Activated naive CD4-positive, alpha-beta T cell treated with anti-CD3 and anti-CD28 coated beads, Interleukin-2, amount 50 U/mL, for 24 hours (primary cell): Measurements from ENCODE around the gene ADIG.
A peak's percentile ranks its signal among the peaks of the same experiment; 100 is the strongest.

Experiments used
- H3K27ac Mint-ChIP-seq: one replicate; pipeline ENCODE4 v1.8.0; 2021; ENCODE audit warnings: mild to moderate bottlenecking, mixed read lengths
- H3K27me3 Mint-ChIP-seq: one replicate; pipeline ENCODE4 v1.8.0; 2021; ENCODE audit warnings: mixed read lengths
- H3K36me3 Mint-ChIP-seq: one replicate; pipeline ENCODE4 v1.8.0; 2021; ENCODE audit warnings: mixed read lengths
- H3K4me1 Mint-ChIP-seq: one replicate; pipeline ENCODE4 v1.8.0; 2021; ENCODE audit warnings: mixed read lengths
- H3K4me3 Mint-ChIP-seq: one replicate; pipeline ENCODE4 v1.8.0; 2021; ENCODE audit warnings: mild to moderate bottlenecking, mixed read lengths
- H3K9me3 Mint-ChIP-seq: one replicate; pipeline ENCODE4 v1.8.0; 2021; ENCODE audit warnings: mixed read lengths

The ADIG gene

DNA sequence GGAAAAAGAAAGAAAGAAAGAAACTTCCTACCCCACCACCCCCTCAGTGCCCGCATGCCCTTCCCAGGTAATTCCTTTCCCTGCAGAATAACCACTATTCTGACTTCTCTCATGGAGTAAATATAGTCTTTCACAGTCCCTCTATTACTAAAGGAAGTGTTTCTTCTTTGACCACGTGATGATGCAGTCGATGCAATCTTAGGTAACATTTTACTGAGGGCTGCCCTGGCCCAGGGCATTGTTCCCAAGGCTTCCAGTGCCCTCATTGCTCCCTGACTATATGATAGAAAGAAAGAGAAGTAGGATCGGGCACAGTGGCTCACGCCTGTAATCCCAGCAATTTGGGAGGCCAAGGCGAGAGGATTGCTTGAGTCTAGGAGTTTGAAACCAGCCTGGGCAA is 49.7 kb downstream of the ADIG start:
- Mint-ChIP-seq H3K27ac (peak overlapping the region; percentile 9), H3K27me3 (no peaks in the 10 kb centered on the region), H3K4me3 (no peak overlapping the region), H3K9me3 (no peaks in the 10 kb centered on the region), H3K4me1 (peaks cover 4% of the 10 kb centered on the region), H3K36me3 (no peaks in the 10 kb centered on the region)

- peaks cover 4% of the 10 kb centered on the region for H3K4me1 Mint-ChIP-seq
- no peak overlapping the region for H3K4me3 Mint-ChIP-seq
- H3K27me3 Mint-ChIP-seq: no peaks in the 10 kb centered on the region
- no peak overlapping the region for H3K27ac Mint-ChIP-seq
- no peaks in the 10 kb centered on the region for H3K9me3 Mint-ChIP-seq
- no peaks in the 10 kb centered on the region for H3K36me3 Mint-ChIP-seq
These were observed 50.4 kb downstream of the ADIG start for GRCh38 chr20:38631155-38632022.

GRCh38 chr20:38633577-38634093 is 52.6 kb downstream of the ADIG start:
- H3K27me3 Mint-ChIP-seq: peaks cover 4% of the 10 kb centered on the region

GRCh38 chr20:38635721-38636288 is 54.8 kb downstream of the ADIG start:
- H3K36me3 Mint-ChIP-seq: no peaks in the 10 kb centered on the region
- H3K27me3 Mint-ChIP-seq: peaks cover 4% of the 10 kb centered on the region
- no peak overlapping the region for H3K27ac Mint-ChIP-seq
- H3K4me1 Mint-ChIP-seq: peaks cover 4% of the 10 kb centered on the region
- no peaks in the 10 kb centered on the region for H3K9me3 Mint-ChIP-seq
- no peak overlapping the region for H3K4me3 Mint-ChIP-seq

More at GRCh38 chr20:38633577-38634093, 52.6 kb downstream of the ADIG start:
- H3K4me3 Mint-ChIP-seq: no peak overlapping the region
- H3K27ac Mint-ChIP-seq: no peak overlapping the region
- no peaks in the 10 kb centered on the region for H3K36me3 Mint-ChIP-seq
- H3K9me3 Mint-ChIP-seq: no peaks in the 10 kb centered on the region
- H3K4me1 Mint-ChIP-seq: peaks cover 4% of the 10 kb centered on the region
